ENCODE results near the gene TCF20.

Gene TCF20

GRCh38 chr22:42233879-42234278 lies 36.6 kb downstream of the TCF20 start:
- no peak for DNase-seq (ENCODE audit: low read depth, low spot score)
- TF ChIP-seq, protein P1, sequence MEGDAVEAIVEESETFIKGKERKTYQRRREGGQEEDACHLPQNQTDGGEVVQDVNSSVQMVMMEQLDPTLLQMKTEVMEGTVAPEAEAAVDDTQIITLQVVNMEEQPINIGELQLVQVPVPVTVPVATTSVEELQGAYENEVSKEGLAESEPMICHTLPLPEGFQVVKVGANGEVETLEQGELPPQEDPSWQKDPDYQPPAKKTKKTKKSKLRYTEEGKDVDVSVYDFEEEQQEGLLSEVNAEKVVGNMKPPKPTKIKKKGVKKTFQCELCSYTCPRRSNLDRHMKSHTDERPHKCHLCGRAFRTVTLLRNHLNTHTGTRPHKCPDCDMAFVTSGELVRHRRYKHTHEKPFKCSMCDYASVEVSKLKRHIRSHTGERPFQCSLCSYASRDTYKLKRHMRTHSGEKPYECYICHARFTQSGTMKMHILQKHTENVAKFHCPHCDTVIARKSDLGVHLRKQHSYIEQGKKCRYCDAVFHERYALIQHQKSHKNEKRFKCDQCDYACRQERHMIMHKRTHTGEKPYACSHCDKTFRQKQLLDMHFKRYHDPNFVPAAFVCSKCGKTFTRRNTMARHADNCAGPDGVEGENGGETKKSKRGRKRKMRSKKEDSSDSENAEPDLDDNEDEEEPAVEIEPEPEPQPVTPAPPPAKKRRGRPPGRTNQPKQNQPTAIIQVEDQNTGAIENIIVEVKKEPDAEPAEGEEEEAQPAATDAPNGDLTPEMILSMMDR (IDR thresholded peaks at IDR 0.05; ENCODE audit: low read depth, low read length) = no peak
- in situ Hi-C loops (cut with HindIII; ENCODE audit: low sequenced_read_pairs) = no loop called here
- no peak overlapping the region for H3K4me3 ChIP-seq (ENCODE audit: low read depth, low read length)

GRCh38 chr22:42231929-42232328 lies 38.5 kb downstream of the TCF20 start:
- no peak for DNase-seq (ENCODE audit: low read depth, low spot score)
- TF ChIP-seq, protein P1 (IDR thresholded peaks at IDR 0.05; ENCODE audit: low read depth, low read length) = no peak
- no peak overlapping the region for H3K4me3 ChIP-seq (ENCODE audit: low read depth, low read length)
- in situ Hi-C loops (cut with HindIII; ENCODE audit: low sequenced_read_pairs) = no loop called here

- no peak overlapping the region for H3K4me3 ChIP-seq (ENCODE audit: low read depth, low read length)
- TF ChIP-seq, protein P1 (IDR thresholded peaks at IDR 0.05; ENCODE audit: low read depth, low read length) = no peak
- in situ Hi-C loops (cut with HindIII; ENCODE audit: low sequenced_read_pairs) = no loop called here
- peak; percentile 57 for DNase-seq (ENCODE audit: low read depth, low spot score)
Measured at GRCh38 chr22:42229455-42230149, 40.9 kb downstream of the TCF20 start.

DNA sequence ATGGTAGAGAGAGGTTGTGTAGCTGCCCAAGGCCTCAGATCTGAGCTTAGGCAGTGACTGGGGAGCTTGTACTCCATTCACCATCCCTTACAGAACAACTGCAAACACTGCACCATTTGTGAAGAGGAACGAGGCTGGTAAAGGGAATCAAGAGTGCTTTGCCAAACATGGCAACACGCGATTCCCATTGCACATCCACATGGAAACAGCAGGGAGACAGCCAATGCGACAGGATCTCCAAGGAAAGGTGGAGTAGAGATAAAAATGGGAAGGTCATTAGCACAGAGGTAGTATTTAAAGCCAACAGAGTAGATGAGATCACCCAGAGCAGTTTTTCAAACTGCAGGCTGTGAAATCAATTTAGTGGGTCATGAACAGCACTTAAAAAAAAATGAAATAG lies 42.0 kb downstream of the TCF20 start:
- H3K4me3 ChIP-seq (ENCODE audit: low read depth, low read length) = no peak overlapping the region
- DNase-seq (ENCODE audit: low read depth, low spot score) = no peak
- in situ Hi-C loops (cut with HindIII; ENCODE audit: low sequenced_read_pairs) = no loop called here
- TF ChIP-seq, protein P1 (IDR thresholded peaks at IDR 0.05; ENCODE audit: low read depth, low read length) = no peak

- TF ChIP-seq, protein P1 (IDR thresholded peaks at IDR 0.05; ENCODE audit: low read depth, low read length) = no peak
- in situ Hi-C loops (cut with HindIII; ENCODE audit: low sequenced_read_pairs) = no loop called here
- DNase-seq (ENCODE audit: low read depth, low spot score) = no peak
- H3K4me3 ChIP-seq (ENCODE audit: low read depth, low read length) = no peak overlapping the region
Measured at GRCh38 chr22:42227435-42227834, 43.0 kb downstream of the TCF20 start.

- DNase-seq (ENCODE audit: low read depth, low spot score) = no peak
- no peak overlapping the region for H3K4me3 ChIP-seq (ENCODE audit: low read depth, low read length)
- TF ChIP-seq, protein P1 (IDR thresholded peaks at IDR 0.05; ENCODE audit: low read depth, low read length) = no peak
- in situ Hi-C loops (cut with HindIII; ENCODE audit: low sequenced_read_pairs) = no loop called here
Measured at GRCh38 chr22:42225841-42226240, 44.6 kb downstream of the TCF20 start.
